Esophagus muscularis mucosa (tissue), 4 donors: ENCODE data around the gene MSI2. TPM values are rescaled to one million over a fixed set of nuclear protein-coding genes. Genes with fewer than 3 reads are reported as not detected.

Experiments used
- DNase-seq: peaks from one replicate; pipeline ENCODE4 v3.0.0-alpha.2; 2017; ENCODE audit errors: extremely low spot score
- H3K27ac ChIP-seq, 4 donors: fragments of 200-600 bp; sonication (generic); replicated peaks in 1 of 4; 1 replicate in 3 of 4; 2 replicates in 1 of 4; pipeline ENCODE4 v1.5.1; 2016 to 2019; ENCODE audit warnings: mild to moderate bottlenecking in 1 of 4
- H3K27me3 ChIP-seq, 4 donors: fragments of 200-600 bp; sonication (generic); one replicate each; pipeline versions ENCODE4 v1.5.1 to v1.6.0; 2016 to 2019
- H3K36me3 ChIP-seq, 4 donors: fragments of 200-600 bp; sonication (generic); one replicate each; pipeline ENCODE4 v1.5.1; 2016 to 2019
- H3K4me1 ChIP-seq, 4 donors: fragments of 200-600 bp; sonication (generic); one replicate each; pipeline ENCODE4 v1.5.1; 2016 to 2019
- H3K4me3 ChIP-seq, 4 donors: fragments of 200-600 bp; sonication (generic); 1 replicate in 2 of 4; 2 replicates in 2 of 4; pipeline ENCODE4 v1.5.1; 2016 to 2019; ENCODE audit warnings: mild to moderate bottlenecking in 4 of 4, moderate library complexity in 1 of 4
- H3K9me3 ChIP-seq, 4 donors: fragments of 200-600 bp; sonication (generic); 1 replicate in 3 of 4; 2 replicates in 1 of 4; pipeline ENCODE4 v1.5.1; 2016 to 2019
- EP300 ChIP-seq: sonication (generic); formaldehyde crosslinking; IDR thresholded peaks from one replicate; pipeline ENCODE4 v1.6.1; 2017; ENCODE audit warnings: antibody characterized with exemption
- POLR2A ChIP-seq: fragments of 450-650 bp; IDR thresholded peaks from one replicate; pipeline ENCODE4 v1.6.1; 2017; ENCODE audit warnings: antibody characterized with exemption, moderate library complexity, mild to moderate bottlenecking, low read depth
- POLR2AphosphoS5 ChIP-seq, 2 donors: sonication (generic); formaldehyde crosslinking; IDR thresholded peaks; one replicate each; pipeline ENCODE4 v1.6.1; 2017; ENCODE audit warnings: antibody characterized with exemption in 2 of 2
- WGBS: methylation state at CpG from one replicate; pipeline ENCODE4 v1.1.5; 2018; 5-methylcytosine and 5-hydroxymethylcytosine counted together
- intact Hi-C: fragments of 100-400 bp; cut with DNase I; formaldehyde crosslinking; loops from one replicate; pipeline ENCODE4 v1.15.1; 2023
- total RNA-seq, 4 donors: library from RNA; depleted of rRNA; stranded (reverse); fragments of >200 nt; gene quantifications; one replicate each; pipeline versions ENCODE4 v1.1.0 to v1.2.1, GENCODE V29; 2016
- TF ChIP-seq, protein P1 (sequence below), 3 experiments: fragments of 200-600 bp in 2 of 3; fragments of 450-650 bp in 1 of 3; sonication (generic) in 2 of 3; IDR thresholded peaks; one replicate each; pipeline ENCODE4 v1.5.1; 2017 to 2019; ENCODE audit warnings: antibody characterized with exemption in 3 of 3, mild to moderate bottlenecking in 2 of 3, moderate library complexity in 1 of 3

Gene MSI2
- total RNA-seq, 4 donors from 2014 or later, result 28.8 to 39.0 (median 29.6) TPM

DNA sequence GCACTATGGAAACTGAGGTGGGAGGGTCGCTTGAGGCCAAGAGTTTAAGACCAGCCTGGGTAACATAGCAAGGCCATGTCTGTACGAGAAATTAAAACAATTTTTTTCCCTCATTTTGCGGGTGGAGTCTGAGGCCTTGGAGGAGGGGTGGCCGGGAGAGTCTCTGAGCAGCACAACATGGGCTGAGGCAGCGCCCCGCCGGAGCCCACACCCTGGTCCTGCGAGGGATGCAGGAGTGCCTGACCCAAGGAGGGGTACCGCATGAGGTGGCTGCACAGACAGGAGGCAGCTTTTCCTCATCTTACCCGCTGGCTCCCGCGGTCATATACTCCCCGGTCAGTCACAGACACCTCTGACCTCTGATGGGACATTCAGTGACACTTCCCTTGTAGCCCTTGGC is 67.7 kb downstream of the MSI2 start:
- TF ChIP-seq, protein P1, sequence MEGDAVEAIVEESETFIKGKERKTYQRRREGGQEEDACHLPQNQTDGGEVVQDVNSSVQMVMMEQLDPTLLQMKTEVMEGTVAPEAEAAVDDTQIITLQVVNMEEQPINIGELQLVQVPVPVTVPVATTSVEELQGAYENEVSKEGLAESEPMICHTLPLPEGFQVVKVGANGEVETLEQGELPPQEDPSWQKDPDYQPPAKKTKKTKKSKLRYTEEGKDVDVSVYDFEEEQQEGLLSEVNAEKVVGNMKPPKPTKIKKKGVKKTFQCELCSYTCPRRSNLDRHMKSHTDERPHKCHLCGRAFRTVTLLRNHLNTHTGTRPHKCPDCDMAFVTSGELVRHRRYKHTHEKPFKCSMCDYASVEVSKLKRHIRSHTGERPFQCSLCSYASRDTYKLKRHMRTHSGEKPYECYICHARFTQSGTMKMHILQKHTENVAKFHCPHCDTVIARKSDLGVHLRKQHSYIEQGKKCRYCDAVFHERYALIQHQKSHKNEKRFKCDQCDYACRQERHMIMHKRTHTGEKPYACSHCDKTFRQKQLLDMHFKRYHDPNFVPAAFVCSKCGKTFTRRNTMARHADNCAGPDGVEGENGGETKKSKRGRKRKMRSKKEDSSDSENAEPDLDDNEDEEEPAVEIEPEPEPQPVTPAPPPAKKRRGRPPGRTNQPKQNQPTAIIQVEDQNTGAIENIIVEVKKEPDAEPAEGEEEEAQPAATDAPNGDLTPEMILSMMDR (IDR thresholded peaks at IDR 0.05), result no peak
- TF ChIP-seq POLR2AphosphoS5 (IDR thresholded peaks at IDR 0.05) (no peak), POLR2A (no peak), EP300 (no peak)
- Histone ChIP-seq H3K9me3 (no peaks in the 10 kb centered on the region), H3K27ac (no peak overlapping the region), H3K4me3 (no peak overlapping the region), H3K27me3 (no peaks in the 10 kb centered on the region), H3K4me1 (peaks cover 3 to 11% (median 6%) of the 10 kb centered on the region in 4 donors), H3K36me3 (peaks cover 0 to 10% (median 0%) of the 10 kb centered on the region in 4 donors)
- 88% methylated on average over 7 of the region's 13 CpGs for WGBS
- no peak for DNase-seq
- intact Hi-C loops, result no loop called here

DNA sequence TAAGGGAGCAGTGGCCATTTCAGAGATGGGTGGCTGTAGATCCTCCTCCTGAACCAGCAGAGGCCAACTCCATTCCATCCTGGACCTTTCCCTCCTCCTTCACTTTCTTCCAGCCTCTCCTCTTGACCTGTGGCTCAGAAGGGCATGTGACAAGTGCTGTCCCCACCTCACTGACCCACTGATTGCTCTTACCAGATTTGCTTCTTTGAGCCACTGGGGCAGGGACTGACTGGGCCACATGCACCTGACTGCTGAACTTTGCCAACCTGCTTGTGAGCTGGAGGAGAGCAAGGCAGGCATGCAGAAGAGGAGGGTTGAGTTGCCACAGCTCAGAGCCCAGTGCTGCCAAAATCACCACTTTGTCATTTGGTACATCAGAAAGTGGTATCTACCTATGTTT is 68.3 kb downstream of the MSI2 start:
- Histone ChIP-seq H3K36me3 (peaks cover 0 to 10% (median 0%) of the 10 kb centered on the region in 4 donors), H3K27ac (no peak overlapping the region), H3K27me3 (no peaks in the 10 kb centered on the region), H3K9me3 (no peaks in the 10 kb centered on the region), H3K4me1 (peaks cover 9 to 14% (median 12%) of the 10 kb centered on the region in 4 donors), H3K4me3 (no peak overlapping the region)
- no peak for TF ChIP-seq EP300
- TF ChIP-seq POLR2A, result no peak
- no peak for TF ChIP-seq POLR2AphosphoS5 (IDR thresholded peaks at IDR 0.05)
- TF ChIP-seq, protein P1 (IDR thresholded peaks at IDR 0.05), result no peak
- no peak for DNase-seq
- intact Hi-C loops, result no loop called here

DNA sequence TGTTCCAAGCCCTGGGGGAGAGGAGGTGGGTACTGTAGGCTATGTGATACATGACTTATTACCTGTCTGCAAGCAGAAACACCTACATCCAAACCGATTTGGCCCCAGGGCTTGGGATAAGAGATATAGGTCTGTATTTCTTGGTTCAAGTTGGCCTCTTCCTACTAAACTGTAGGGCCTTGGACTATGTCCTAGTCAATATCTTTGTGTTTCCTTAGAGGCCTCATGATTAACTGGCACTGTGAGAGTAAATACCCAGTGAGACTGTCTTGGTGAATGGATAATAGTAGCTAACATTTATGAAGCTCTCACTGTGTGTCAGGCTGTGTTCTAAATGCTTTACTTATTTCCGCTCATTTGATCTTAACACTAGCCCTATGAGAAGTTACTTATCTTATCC is 70.0 kb downstream of the MSI2 start:
- H3K4me1 ChIP-seq, result peaks cover 18 to 21% (median 19%) of the 10 kb centered on the region in 4 donors
- TF ChIP-seq POLR2AphosphoS5 (IDR thresholded peaks at IDR 0.05) (no peak), POLR2A (no peak), EP300 (no peak)
- TF ChIP-seq, protein P1 (IDR thresholded peaks at IDR 0.05), result no peak
- no peaks in the 10 kb centered on the region for H3K9me3 ChIP-seq
- 100% methylated on average over 2 of the region's 2 CpGs for WGBS
- peaks cover 0 to 10% (median 0%) of the 10 kb centered on the region in 4 donors for H3K36me3 ChIP-seq
- no peak for DNase-seq
- no peak overlapping the region for H3K27ac ChIP-seq
- no peak overlapping the region for H3K4me3 ChIP-seq
- no peaks in the 10 kb centered on the region for H3K27me3 ChIP-seq
- intact Hi-C loops, result no loop called here

DNA sequence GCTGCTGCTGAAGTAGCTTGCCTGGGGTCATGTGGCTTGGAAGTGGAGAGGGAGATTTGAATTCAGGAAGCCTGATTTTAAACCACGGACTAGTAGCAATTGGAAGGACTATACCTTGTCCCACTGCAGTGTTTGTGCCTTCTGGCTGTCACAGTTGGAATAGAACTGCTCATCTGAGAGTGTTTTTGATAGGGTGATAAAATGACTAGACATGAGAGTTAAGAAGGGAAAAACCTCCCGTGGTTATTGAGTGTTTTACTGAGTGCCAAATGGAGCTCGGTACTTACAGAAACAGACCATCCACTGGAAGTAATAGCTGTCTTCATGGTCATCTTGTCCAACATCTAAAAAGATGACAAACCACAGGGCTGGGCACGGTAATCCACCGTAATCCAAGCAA is 70.4 kb downstream of the MSI2 start:
- Histone ChIP-seq H3K27me3 (no peaks in the 10 kb centered on the region), H3K9me3 (no peaks in the 10 kb centered on the region), H3K36me3 (peaks cover 0 to 10% (median 0%) of the 10 kb centered on the region in 4 donors), H3K4me3 (no peak overlapping the region), H3K27ac (no peak overlapping the region), H3K4me1 (peaks cover 18 to 21% (median 19%) of the 10 kb centered on the region in 4 donors)
- TF ChIP-seq EP300 (no peak), POLR2A (no peak), POLR2AphosphoS5 (IDR thresholded peaks at IDR 0.05) (no peak)
- whole genome bisulfite sequencing, result 94% methylated on average over 5 of the region's 5 CpGs
- intact Hi-C loops, result no loop called here
- no peak for DNase-seq

DNA sequence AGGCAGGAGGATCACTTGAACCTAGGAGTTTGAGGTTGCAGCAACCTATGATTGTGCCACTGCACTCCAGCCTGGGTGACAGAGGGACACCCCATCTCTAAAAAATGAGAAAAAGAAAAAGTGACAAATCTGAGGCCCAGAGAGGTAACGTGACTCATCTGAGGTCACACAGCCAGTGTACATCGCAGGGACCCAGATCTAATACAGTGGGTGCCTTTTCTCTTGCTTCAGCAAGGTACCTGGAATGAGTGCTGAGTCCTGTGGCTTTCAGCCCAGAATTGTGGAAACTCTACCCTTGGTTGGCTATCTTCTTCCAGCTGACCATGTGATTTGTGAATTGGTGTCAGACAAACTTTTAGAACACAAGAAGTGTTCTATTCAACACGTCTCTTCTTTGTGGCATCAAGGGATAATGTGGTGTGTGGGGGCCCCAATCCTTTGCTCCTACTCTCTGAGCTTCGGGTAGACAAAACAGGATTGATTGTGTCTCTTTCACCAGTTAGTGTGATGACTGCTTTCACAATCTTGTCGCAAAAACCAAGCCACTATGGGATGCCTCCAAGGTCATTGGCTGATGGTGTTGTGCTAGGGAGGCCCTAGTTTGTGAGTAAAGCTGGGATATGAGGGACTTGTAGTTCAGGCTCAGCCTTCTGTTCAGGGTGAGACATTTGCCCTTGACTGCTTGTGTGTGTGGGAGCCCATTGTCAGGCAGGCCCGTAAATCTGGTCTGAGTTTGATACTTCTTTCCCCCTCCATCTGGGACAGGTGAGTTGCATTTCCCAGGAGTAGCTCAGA is 71.0 kb downstream of the MSI2 start:
- no peaks in the 10 kb centered on the region for H3K27me3 ChIP-seq
- H3K27ac ChIP-seq, result no peak overlapping the region
- WGBS, result 97% methylated on average over 6 of the region's 6 CpGs
- no peak for DNase-seq
- no peaks in the 10 kb centered on the region for H3K9me3 ChIP-seq
- intact Hi-C loops, result no loop called here
- H3K4me1 ChIP-seq, result peaks cover 18 to 21% (median 19%) of the 10 kb centered on the region in 4 donors
- peaks cover 0 to 10% (median 0%) of the 10 kb centered on the region in 4 donors for H3K36me3 ChIP-seq
- no peak overlapping the region for H3K4me3 ChIP-seq
- TF ChIP-seq POLR2AphosphoS5 (IDR thresholded peaks at IDR 0.05) (no peak), POLR2A (no peak), EP300 (no peak)
- TF ChIP-seq, protein P1 (IDR thresholded peaks at IDR 0.05), result no peak
